Stimulated activated CD4-positive, alpha-beta T cell treated with anti-CD3 and anti-CD28 coated beads, Interleukin-15, amount 100 ng/mL, for 48 hours (primary cell): ENCODE data around the gene PDE4B.

Experiments
- DNase-seq, 2 donors: peaks; one replicate each; pipeline ENCODE4 v3.0.0-alpha.2; 2020; ENCODE audit warnings: low read depth in 2 of 2

Gene PDE4B

GRCh38 chr1:66359815-66360214 lies 567.1 kb downstream of the PDE4B start:
- no peak for DNase-seq

GRCh38 chr1:66360285-66360724 lies 567.6 kb downstream of the PDE4B start:
- no peak for DNase-seq

- DNase-seq, result no peak
Measured at GRCh38 chr1:66364578-66365391, 572.1 kb downstream of the PDE4B start.

GRCh38 chr1:66365635-66366034 lies 572.9 kb downstream of the PDE4B start:
- DNase-seq, result no peak

- DNase-seq, result no peak
Measured at GRCh38 chr1:66366634-66367033, 573.9 kb downstream of the PDE4B start.

- no peak for DNase-seq
Measured at GRCh38 chr1:66367369-66367768, 574.7 kb downstream of the PDE4B start.

- DNase-seq, result no peak
Measured at GRCh38 chr1:66368261-66368660, 575.6 kb downstream of the PDE4B start.

GRCh38 chr1:66370462-66370971 lies 577.8 kb downstream of the PDE4B start:
- no peak for DNase-seq

- DNase-seq, result no peak
Measured at GRCh38 chr1:66371233-66372005, 578.7 kb downstream of the PDE4B start.

- DNase-seq, result no peak
Measured at GRCh38 chr1:66372522-66373101, 579.9 kb downstream of the PDE4B start.

GRCh38 chr1:66373157-66373591 lies 580.5 kb downstream of the PDE4B start:
- DNase-seq, result no peak

GRCh38 chr1:66374148-66374547 lies 581.5 kb downstream of the PDE4B start:
- DNase-seq, result no peak

GRCh38 chr1:66374561-66375111 lies 581.9 kb downstream of the PDE4B start:
- peak in 1 of 2 donors; percentile 27 for DNase-seq

GRCh38 chr1:66375125-66375524 lies 582.4 kb downstream of the PDE4B start:
- no peak for DNase-seq

- DNase-seq, result peak in 1 of 2 donors; percentile 19
Measured at GRCh38 chr1:66380452-66381212, 587.9 kb downstream of the PDE4B start.

GRCh38 chr1:66381621-66382275 lies 589.1 kb downstream of the PDE4B start:
- no peak for DNase-seq

- DNase-seq, result no peak
Measured at GRCh38 chr1:66383168-66383567, 590.5 kb downstream of the PDE4B start.

GRCh38 chr1:66383611-66384010 lies 590.9 kb downstream of the PDE4B start:
- DNase-seq, result no peak

- no peak for DNase-seq
Measured at GRCh38 chr1:66384258-66384921, 591.7 kb downstream of the PDE4B start.

- DNase-seq, result no peak
Measured at GRCh38 chr1:66386712-66387111, 594.0 kb downstream of the PDE4B start.
